ENCODE results near the gene SCAPER.
A peak's percentile ranks its signal among the peaks of the same experiment; 100 is the strongest.
"Not testable (repeated sequence)": the region's sequence is repeated elsewhere in the genome, so short reads cannot be mapped to it uniquely, and the experiment has no call there.

Gene SCAPER

GRCh38 chr15:76440441-76440840 lies 464.7 kb downstream of the SCAPER start:
- Histone ChIP-seq H3K27me3 (replicated peaks; ENCODE audit: control insufficient read depth, insufficient read depth, low read length) (no peaks in the 10 kb centered on the region), H3K9ac (ENCODE audit: low read length) (no peak overlapping the region), H3K4me1 (ENCODE audit: control insufficient read depth, insufficient read depth, low read length) (no peaks in the 10 kb centered on the region), H3K4me3 (ENCODE audit: low read length) (no peak overlapping the region), H3K9me3 (ENCODE audit: control insufficient read depth, low read length) (no peaks in the 10 kb centered on the region), H3K36me3 (ENCODE audit: control insufficient read depth, insufficient read depth, low read length, severe bottlenecking) (no peaks in the 10 kb centered on the region)
- DNase-seq (ENCODE audit: low read depth), result no peak

- Histone ChIP-seq H3K4me3 (ENCODE audit: low read length) (no peak overlapping the region), H3K4me1 (ENCODE audit: control insufficient read depth, insufficient read depth, low read length) (no peaks in the 10 kb centered on the region), H3K9me3 (ENCODE audit: control insufficient read depth, low read length) (no peaks in the 10 kb centered on the region), H3K36me3 (ENCODE audit: control insufficient read depth, insufficient read depth, low read length, severe bottlenecking) (no peaks in the 10 kb centered on the region), H3K9ac (ENCODE audit: low read length) (no peak overlapping the region), H3K27me3 (replicated peaks; ENCODE audit: control insufficient read depth, insufficient read depth, low read length) (no peaks in the 10 kb centered on the region)
- DNase-seq (ENCODE audit: low read depth), result no peak
Measured at GRCh38 chr15:76439542-76439941, 465.6 kb downstream of the SCAPER start.

GRCh38 chr15:76433798-76434400 lies 471.2 kb downstream of the SCAPER start:
- H3K9ac ChIP-seq (ENCODE audit: low read length), result no peak overlapping the region
- H3K4me1 ChIP-seq (ENCODE audit: control insufficient read depth, insufficient read depth, low read length), result no peaks in the 10 kb centered on the region
- H3K4me3 ChIP-seq (ENCODE audit: low read length), result no peak overlapping the region
- H3K27me3 ChIP-seq (replicated peaks; ENCODE audit: control insufficient read depth, insufficient read depth, low read length), result no peaks in the 10 kb centered on the region
- peak; percentile 30 for DNase-seq (ENCODE audit: low read depth)
- no peaks in the 10 kb centered on the region for H3K9me3 ChIP-seq (ENCODE audit: control insufficient read depth, low read length)
- H3K36me3 ChIP-seq (ENCODE audit: control insufficient read depth, insufficient read depth, low read length, severe bottlenecking), result no peaks in the 10 kb centered on the region

- not testable (repeated sequence) for H3K9ac ChIP-seq (ENCODE audit: low read length); H3K9me3 ChIP-seq (ENCODE audit: control insufficient read depth, low read length); H3K27me3 ChIP-seq (replicated peaks; ENCODE audit: control insufficient read depth, insufficient read depth, low read length); H3K4me3 ChIP-seq (ENCODE audit: low read length); H3K4me1 ChIP-seq (ENCODE audit: control insufficient read depth, insufficient read depth, low read length); H3K36me3 ChIP-seq (ENCODE audit: control insufficient read depth, insufficient read depth, low read length, severe bottlenecking); DNase-seq (ENCODE audit: low read depth)
Measured at GRCh38 chr15:76433036-76433435, 472.1 kb downstream of the SCAPER start.

- no peak for DNase-seq (ENCODE audit: low read depth)
- no peaks in the 10 kb centered on the region for H3K9me3 ChIP-seq (ENCODE audit: control insufficient read depth, low read length)
- H3K27me3 ChIP-seq (replicated peaks; ENCODE audit: control insufficient read depth, insufficient read depth, low read length), result no peaks in the 10 kb centered on the region
- no peak overlapping the region for H3K9ac ChIP-seq (ENCODE audit: low read length)
- no peak overlapping the region for H3K4me3 ChIP-seq (ENCODE audit: low read length)
- peaks cover 4% of the 10 kb centered on the region for H3K36me3 ChIP-seq (ENCODE audit: control insufficient read depth, insufficient read depth, low read length, severe bottlenecking)
- H3K4me1 ChIP-seq (ENCODE audit: control insufficient read depth, insufficient read depth, low read length), result no peaks in the 10 kb centered on the region
Measured at GRCh38 chr15:76432604-76433003, 472.5 kb downstream of the SCAPER start.

- DNase-seq (ENCODE audit: low read depth), result peak; percentile 5
- H3K9ac ChIP-seq (ENCODE audit: low read length), result no peak overlapping the region
- no peaks in the 10 kb centered on the region for H3K9me3 ChIP-seq (ENCODE audit: control insufficient read depth, low read length)
- peaks cover 4% of the 10 kb centered on the region for H3K36me3 ChIP-seq (ENCODE audit: control insufficient read depth, insufficient read depth, low read length, severe bottlenecking)
- no peaks in the 10 kb centered on the region for H3K4me1 ChIP-seq (ENCODE audit: control insufficient read depth, insufficient read depth, low read length)
- H3K4me3 ChIP-seq (ENCODE audit: low read length), result no peak overlapping the region
- no peaks in the 10 kb centered on the region for H3K27me3 ChIP-seq (replicated peaks; ENCODE audit: control insufficient read depth, insufficient read depth, low read length)
Measured at GRCh38 chr15:76431971-76432370, 473.2 kb downstream of the SCAPER start.

- H3K36me3 ChIP-seq (ENCODE audit: control insufficient read depth, insufficient read depth, low read length, severe bottlenecking); H3K9ac ChIP-seq (ENCODE audit: low read length); DNase-seq (ENCODE audit: low read depth); H3K4me1 ChIP-seq (ENCODE audit: control insufficient read depth, insufficient read depth, low read length); H3K4me3 ChIP-seq (ENCODE audit: low read length); H3K27me3 ChIP-seq (replicated peaks; ENCODE audit: control insufficient read depth, insufficient read depth, low read length); H3K9me3 ChIP-seq (ENCODE audit: control insufficient read depth, low read length): not testable (repeated sequence)
Measured at GRCh38 chr15:76430711-76431110, 474.4 kb downstream of the SCAPER start.

- Histone ChIP-seq H3K27me3 (replicated peaks; ENCODE audit: control insufficient read depth, insufficient read depth, low read length) (no peaks in the 10 kb centered on the region), H3K36me3 (ENCODE audit: control insufficient read depth, insufficient read depth, low read length, severe bottlenecking) (peaks cover 4% of the 10 kb centered on the region), H3K9ac (ENCODE audit: low read length) (no peak overlapping the region), H3K4me1 (ENCODE audit: control insufficient read depth, insufficient read depth, low read length) (no peaks in the 10 kb centered on the region), H3K4me3 (ENCODE audit: low read length) (no peak overlapping the region), H3K9me3 (ENCODE audit: control insufficient read depth, low read length) (no peaks in the 10 kb centered on the region)
- DNase-seq (ENCODE audit: low read depth), result no peak
Measured at GRCh38 chr15:76429661-76430060, 475.5 kb downstream of the SCAPER start.

- DNase-seq (ENCODE audit: low read depth), result no peak
- Histone ChIP-seq H3K4me3 (ENCODE audit: low read length) (no peak overlapping the region), H3K27me3 (replicated peaks; ENCODE audit: control insufficient read depth, insufficient read depth, low read length) (no peaks in the 10 kb centered on the region), H3K36me3 (ENCODE audit: control insufficient read depth, insufficient read depth, low read length, severe bottlenecking) (peaks cover 4% of the 10 kb centered on the region), H3K9ac (ENCODE audit: low read length) (no peak overlapping the region), H3K9me3 (ENCODE audit: control insufficient read depth, low read length) (no peaks in the 10 kb centered on the region), H3K4me1 (ENCODE audit: control insufficient read depth, insufficient read depth, low read length) (no peaks in the 10 kb centered on the region)
Measured at GRCh38 chr15:76426941-76427340, 478.2 kb downstream of the SCAPER start.

- no peak for DNase-seq (ENCODE audit: low read depth)
- Histone ChIP-seq H3K9me3 (ENCODE audit: control insufficient read depth, low read length) (no peaks in the 10 kb centered on the region), H3K4me1 (ENCODE audit: control insufficient read depth, insufficient read depth, low read length) (no peaks in the 10 kb centered on the region), H3K4me3 (ENCODE audit: low read length) (no peak overlapping the region), H3K36me3 (ENCODE audit: control insufficient read depth, insufficient read depth, low read length, severe bottlenecking) (no peaks in the 10 kb centered on the region), H3K27me3 (replicated peaks; ENCODE audit: control insufficient read depth, insufficient read depth, low read length) (no peaks in the 10 kb centered on the region), H3K9ac (ENCODE audit: low read length) (no peak overlapping the region)
Measured at GRCh38 chr15:76418352-76419140, 486.6 kb downstream of the SCAPER start.

- Histone ChIP-seq H3K36me3 (ENCODE audit: control insufficient read depth, insufficient read depth, low read length, severe bottlenecking) (no peaks in the 10 kb centered on the region), H3K4me3 (ENCODE audit: low read length) (no peak overlapping the region), H3K9ac (ENCODE audit: low read length) (no peak overlapping the region), H3K27me3 (replicated peaks; ENCODE audit: control insufficient read depth, insufficient read depth, low read length) (no peaks in the 10 kb centered on the region), H3K9me3 (ENCODE audit: control insufficient read depth, low read length) (no peaks in the 10 kb centered on the region), H3K4me1 (ENCODE audit: control insufficient read depth, insufficient read depth, low read length) (peaks cover 3% of the 10 kb centered on the region)
- DNase-seq (ENCODE audit: low read depth), result peak; percentile 60
Measured at GRCh38 chr15:76401285-76401684, 503.9 kb downstream of the SCAPER start.
